ENCODE data around the gene NKIRAS1.

NKIRAS1 gene

GRCh38 chr3:23931597-23931996, 14.8 kb upstream of the NKIRAS1 start:
- in situ Hi-C loops (cut with HindIII; ENCODE audit: low sequenced_read_pairs): no loop called here
- TF ChIP-seq CTCF (IDR thresholded peaks at IDR 0.05; ENCODE audit: low read depth, low read length, missing control alignments): no peak

GRCh38 chr3:23928524-23928923, 11.7 kb upstream of the NKIRAS1 start:
- TF ChIP-seq CTCF (IDR thresholded peaks at IDR 0.05; ENCODE audit: low read depth, low read length, missing control alignments): no peak
- DNase-seq (ENCODE audit: low read depth): no peak
- in situ Hi-C loops (cut with HindIII; ENCODE audit: low sequenced_read_pairs): no loop called here
- H3K4me3 ChIP-seq (ENCODE audit: low read depth, low read length): no peak overlapping the region

More at GRCh38 chr3:23931597-23931996, 14.8 kb upstream of the NKIRAS1 start:
- H3K4me3 ChIP-seq (ENCODE audit: low read depth, low read length): no peak overlapping the region
- DNase-seq (ENCODE audit: low read depth): no peak

- in situ Hi-C loops (cut with HindIII; ENCODE audit: low sequenced_read_pairs): no loop called here
- no peak for DNase-seq (ENCODE audit: low read depth)
- TF ChIP-seq CTCF (IDR thresholded peaks at IDR 0.05; ENCODE audit: low read depth, low read length, missing control alignments): no peak
These were observed 9.9 kb upstream of the NKIRAS1 start for GRCh38 chr3:23926736-23927135.

GRCh38 chr3:23926246-23926645, 9.5 kb upstream of the NKIRAS1 start:
- no peak for DNase-seq (ENCODE audit: low read depth)
- in situ Hi-C loops (cut with HindIII; ENCODE audit: low sequenced_read_pairs): no loop called here
- H3K4me3 ChIP-seq (ENCODE audit: low read depth, low read length): no peak overlapping the region
- no peak for TF ChIP-seq CTCF (IDR thresholded peaks at IDR 0.05; ENCODE audit: low read depth, low read length, missing control alignments)

More at GRCh38 chr3:23926736-23927135, 9.9 kb upstream of the NKIRAS1 start:
- no peak overlapping the region for H3K4me3 ChIP-seq (ENCODE audit: low read depth, low read length)

GRCh38 chr3:23923786-23924185, 7.0 kb upstream of the NKIRAS1 start:
- no peak overlapping the region for H3K4me3 ChIP-seq (ENCODE audit: low read depth, low read length)

GRCh38 chr3:23921052-23921511, 4.3 kb upstream of the NKIRAS1 start:
- no peak for DNase-seq (ENCODE audit: low read depth)
- in situ Hi-C loops (cut with HindIII; ENCODE audit: low sequenced_read_pairs): no loop called here
- no peak for TF ChIP-seq CTCF (IDR thresholded peaks at IDR 0.05; ENCODE audit: low read depth, low read length, missing control alignments)
- H3K4me3 ChIP-seq (ENCODE audit: low read depth, low read length): no peak overlapping the region

More at GRCh38 chr3:23923786-23924185, 7.0 kb upstream of the NKIRAS1 start:
- in situ Hi-C loops (cut with HindIII; ENCODE audit: low sequenced_read_pairs): no loop called here
- TF ChIP-seq CTCF (IDR thresholded peaks at IDR 0.05; ENCODE audit: low read depth, low read length, missing control alignments): no peak
- DNase-seq (ENCODE audit: low read depth): peak; percentile 63

Data from astrocyte of the cerebellum (primary cell).